Thoracic aorta (tissue), 2 donors: ENCODE data around the gene CABP1. TPM values are rescaled to one million over a fixed set of nuclear protein-coding genes. Genes with fewer than 3 reads are reported as not detected.

Experiments used
- ATAC-seq: fragments of 150-250 bp; one replicate; pipeline ENCODE4 v1.8.0; 2017; ENCODE audit warnings: low read depth; ENCODE audit not compliant: insufficient number of reproducible peaks, low FRiP score
- DNase-seq: peaks from one replicate; pipeline ENCODE4 v3.0.0-alpha.2; 2020; ENCODE audit warnings: low spot score
- H3K27ac ChIP-seq, 2 donors: fragments of 200-600 bp; sonication (generic); 1 replicate in 1 of 2; 2 replicates in 1 of 2; pipeline ENCODE4 v1.5.1; 2016; ENCODE audit warnings: mild to moderate bottlenecking in 2 of 2, moderate library complexity in 2 of 2
- H3K27me3 ChIP-seq: fragments of 200-600 bp; sonication (generic); replicated peaks from 2 replicates; pipeline ENCODE4 v1.6.0; 2016; ENCODE audit warnings: mild to moderate bottlenecking; ENCODE audit not compliant: insufficient read depth
- H3K36me3 ChIP-seq: fragments of 200-600 bp; sonication (generic); one replicate; pipeline ENCODE4 v1.5.1; 2016
- H3K4me1 ChIP-seq, 2 donors: fragments of 200-600 bp; sonication (generic); 1 replicate in 1 of 2; 2 replicates in 1 of 2; pipeline versions ENCODE4 v1.5.1 to v1.6.0; 2016; ENCODE audit warnings: low read depth in 2 of 2, mild to moderate bottlenecking in 1 of 2; ENCODE audit not compliant: control insufficient read depth in 1 of 2
- H3K4me3 ChIP-seq: fragments of 200-600 bp; sonication (generic); 2 replicates; pipeline ENCODE4 v1.5.1; 2016; ENCODE audit warnings: mild to moderate bottlenecking
- H3K9me3 ChIP-seq: fragments of 200-600 bp; sonication (generic); 2 replicates; pipeline ENCODE4 v1.5.1; 2016
- CTCF ChIP-seq: fragments of 200-600 bp; sonication (generic); IDR thresholded peaks from one replicate; pipeline ENCODE4 v1.5.1; 2019; ENCODE audit warnings: antibody characterized with exemption
- total RNA-seq, 2 donors: library from RNA; depleted of rRNA; stranded (reverse); fragments of >200 nt; gene quantifications; one replicate each; pipeline versions ENCODE4 v1.1.0 to v1.2.3, GENCODE V29; 2016

CABP1 gene
- total RNA-seq, 2 donors from 2014 or later, result 1.4 TPM; not detected in 1

DNA sequence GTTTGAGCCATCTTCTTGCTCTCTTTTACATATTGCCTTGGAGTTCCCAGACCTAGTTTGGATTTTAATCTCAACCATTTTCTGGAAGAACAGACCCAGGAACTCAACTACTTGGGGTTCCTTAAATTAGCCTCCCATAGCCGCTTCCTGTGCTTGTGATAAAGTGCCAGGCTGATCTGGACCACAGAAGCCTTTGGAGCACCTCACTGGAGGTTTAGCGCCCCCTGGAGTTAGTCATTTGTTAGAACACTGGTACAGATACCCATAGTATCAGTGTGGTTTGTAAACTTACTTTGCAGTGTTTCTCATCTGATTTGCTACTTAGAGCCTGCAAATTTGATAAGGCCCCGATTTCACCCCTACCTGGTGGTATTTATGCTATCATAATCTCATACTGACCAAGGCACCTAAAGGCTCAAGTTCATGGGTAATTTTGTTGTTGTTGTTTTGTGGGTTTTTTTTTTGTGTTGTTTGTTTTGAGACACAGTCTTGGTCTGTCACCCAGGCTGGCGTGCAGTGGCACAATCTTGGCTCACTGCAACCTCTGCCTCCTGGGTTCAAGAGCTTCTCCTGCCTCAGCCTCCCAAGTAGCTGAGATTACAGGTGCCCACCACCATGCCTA lies 73.5 kb downstream of the CABP1 start:
- Histone ChIP-seq H3K4me1 (peaks cover 9 to 22% of the 10 kb centered on the region in 2 donors), H3K36me3 (peaks cover 27% of the 10 kb centered on the region), H3K27me3 (no peaks in the 10 kb centered on the region), H3K9me3 (no peaks in the 10 kb centered on the region), H3K4me3 (no peak overlapping the region), H3K27ac (no peak overlapping the region)
- DNase-seq, result peak; percentile 56
- ATAC-seq, result no peak
- peak; percentile 77 for TF ChIP-seq CTCF

Other genes with a start within 250 kb of the CABP1 start
- 100 to 1,000 TPM; 229 to 431 TPM for gene COX6A1, start 202.5 kb upstream of the CABP1 start, total RNA-seq
- 10 to 100 TPM in 1 of 2 donors, 1 to 10 TPM in 1; 7.1 to 11.4 TPM for gene TRIAP1, start 194.2 kb upstream of the CABP1 start, total RNA-seq
- 10 to 100 TPM; 16.9 to 17.7 TPM for gene GATC, start 194.2 kb upstream of the CABP1 start, total RNA-seq
- gene SRSF9, start 170.9 kb upstream of the CABP1 start, total RNA-seq, result 10 to 100 TPM; 41.0 to 83.5 TPM
- 100 to 1,000 TPM; 167 to 199 TPM for gene DYNLL1, start 144.5 kb upstream of the CABP1 start, total RNA-seq
- gene COQ5, start 111.5 kb upstream of the CABP1 start, total RNA-seq, result 10 to 100 TPM; 16.5 to 38.0 TPM
- gene RNF10, start 106.3 kb upstream of the CABP1 start, total RNA-seq, result 100 to 1,000 TPM in 1 of 2 donors, 10 to 100 TPM in 1; 98.0 to 165 TPM
- 10 to 100 TPM; 22.3 to 42.4 TPM for gene POP5, start 59.2 kb upstream of the CABP1 start, total RNA-seq
- gene MLEC, start 46.5 kb downstream of the CABP1 start, total RNA-seq, result 10 to 100 TPM; 49.1 to 63.1 TPM
- 10 to 100 TPM; 26.0 to 26.8 TPM for gene UNC119B, start 69.8 kb downstream of the CABP1 start, total RNA-seq
- gene ACADS, start 85.2 kb downstream of the CABP1 start, total RNA-seq, result 10 to 100 TPM; 18.3 to 19.6 TPM